ENCODE measurements around the gene KLF16. TPM values are rescaled to one million over a fixed set of nuclear protein-coding genes. Genes with fewer than 3 reads are reported as not detected.

KLF16 gene
- total and polyA plus RNA-seq, 9 of the 15 experiments (the other 6 are each of a cell fraction or from before 2014, with no cell fraction given), result 0.04 to 60.4 (median 6.8) TPM

DNA sequence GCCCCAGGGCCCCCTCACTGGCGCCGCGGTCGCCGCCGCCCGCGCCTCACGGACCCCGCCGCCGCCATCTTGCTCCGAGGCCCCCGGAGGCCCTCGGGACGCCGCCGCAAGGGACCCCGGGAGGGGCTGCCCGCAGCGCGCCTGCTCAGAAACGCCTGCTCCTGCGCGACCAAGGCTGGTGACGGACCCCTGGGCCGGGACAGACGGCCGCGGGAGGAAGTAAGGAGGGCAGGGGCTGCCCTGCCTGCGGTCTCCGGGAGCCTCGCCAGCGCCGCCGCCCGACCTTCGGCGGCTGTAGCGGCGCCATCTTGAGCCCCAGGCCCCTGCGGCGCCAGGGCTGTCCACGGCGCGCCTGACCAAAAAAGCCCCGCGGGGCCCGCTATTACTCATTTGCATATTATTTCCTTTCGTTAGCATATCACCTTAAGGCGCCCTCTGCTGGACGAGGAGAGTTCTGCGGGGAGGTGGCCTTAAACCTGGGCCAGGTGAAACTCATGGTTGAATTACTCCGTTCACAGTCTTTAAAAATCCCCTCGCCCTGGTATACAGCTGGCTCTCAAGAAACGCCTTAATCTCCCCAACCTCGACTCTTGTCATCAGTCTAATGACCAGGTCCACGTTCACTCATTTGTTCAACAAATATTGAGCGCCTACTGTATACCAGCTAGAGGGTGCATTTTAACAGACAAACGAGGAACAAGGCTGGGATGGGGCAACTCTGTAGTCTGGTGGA, 14.8 kb downstream of the KLF16 start, which contains the start of gene REXO1 (continued):
- TF ChIP-seq, protein P1, sequence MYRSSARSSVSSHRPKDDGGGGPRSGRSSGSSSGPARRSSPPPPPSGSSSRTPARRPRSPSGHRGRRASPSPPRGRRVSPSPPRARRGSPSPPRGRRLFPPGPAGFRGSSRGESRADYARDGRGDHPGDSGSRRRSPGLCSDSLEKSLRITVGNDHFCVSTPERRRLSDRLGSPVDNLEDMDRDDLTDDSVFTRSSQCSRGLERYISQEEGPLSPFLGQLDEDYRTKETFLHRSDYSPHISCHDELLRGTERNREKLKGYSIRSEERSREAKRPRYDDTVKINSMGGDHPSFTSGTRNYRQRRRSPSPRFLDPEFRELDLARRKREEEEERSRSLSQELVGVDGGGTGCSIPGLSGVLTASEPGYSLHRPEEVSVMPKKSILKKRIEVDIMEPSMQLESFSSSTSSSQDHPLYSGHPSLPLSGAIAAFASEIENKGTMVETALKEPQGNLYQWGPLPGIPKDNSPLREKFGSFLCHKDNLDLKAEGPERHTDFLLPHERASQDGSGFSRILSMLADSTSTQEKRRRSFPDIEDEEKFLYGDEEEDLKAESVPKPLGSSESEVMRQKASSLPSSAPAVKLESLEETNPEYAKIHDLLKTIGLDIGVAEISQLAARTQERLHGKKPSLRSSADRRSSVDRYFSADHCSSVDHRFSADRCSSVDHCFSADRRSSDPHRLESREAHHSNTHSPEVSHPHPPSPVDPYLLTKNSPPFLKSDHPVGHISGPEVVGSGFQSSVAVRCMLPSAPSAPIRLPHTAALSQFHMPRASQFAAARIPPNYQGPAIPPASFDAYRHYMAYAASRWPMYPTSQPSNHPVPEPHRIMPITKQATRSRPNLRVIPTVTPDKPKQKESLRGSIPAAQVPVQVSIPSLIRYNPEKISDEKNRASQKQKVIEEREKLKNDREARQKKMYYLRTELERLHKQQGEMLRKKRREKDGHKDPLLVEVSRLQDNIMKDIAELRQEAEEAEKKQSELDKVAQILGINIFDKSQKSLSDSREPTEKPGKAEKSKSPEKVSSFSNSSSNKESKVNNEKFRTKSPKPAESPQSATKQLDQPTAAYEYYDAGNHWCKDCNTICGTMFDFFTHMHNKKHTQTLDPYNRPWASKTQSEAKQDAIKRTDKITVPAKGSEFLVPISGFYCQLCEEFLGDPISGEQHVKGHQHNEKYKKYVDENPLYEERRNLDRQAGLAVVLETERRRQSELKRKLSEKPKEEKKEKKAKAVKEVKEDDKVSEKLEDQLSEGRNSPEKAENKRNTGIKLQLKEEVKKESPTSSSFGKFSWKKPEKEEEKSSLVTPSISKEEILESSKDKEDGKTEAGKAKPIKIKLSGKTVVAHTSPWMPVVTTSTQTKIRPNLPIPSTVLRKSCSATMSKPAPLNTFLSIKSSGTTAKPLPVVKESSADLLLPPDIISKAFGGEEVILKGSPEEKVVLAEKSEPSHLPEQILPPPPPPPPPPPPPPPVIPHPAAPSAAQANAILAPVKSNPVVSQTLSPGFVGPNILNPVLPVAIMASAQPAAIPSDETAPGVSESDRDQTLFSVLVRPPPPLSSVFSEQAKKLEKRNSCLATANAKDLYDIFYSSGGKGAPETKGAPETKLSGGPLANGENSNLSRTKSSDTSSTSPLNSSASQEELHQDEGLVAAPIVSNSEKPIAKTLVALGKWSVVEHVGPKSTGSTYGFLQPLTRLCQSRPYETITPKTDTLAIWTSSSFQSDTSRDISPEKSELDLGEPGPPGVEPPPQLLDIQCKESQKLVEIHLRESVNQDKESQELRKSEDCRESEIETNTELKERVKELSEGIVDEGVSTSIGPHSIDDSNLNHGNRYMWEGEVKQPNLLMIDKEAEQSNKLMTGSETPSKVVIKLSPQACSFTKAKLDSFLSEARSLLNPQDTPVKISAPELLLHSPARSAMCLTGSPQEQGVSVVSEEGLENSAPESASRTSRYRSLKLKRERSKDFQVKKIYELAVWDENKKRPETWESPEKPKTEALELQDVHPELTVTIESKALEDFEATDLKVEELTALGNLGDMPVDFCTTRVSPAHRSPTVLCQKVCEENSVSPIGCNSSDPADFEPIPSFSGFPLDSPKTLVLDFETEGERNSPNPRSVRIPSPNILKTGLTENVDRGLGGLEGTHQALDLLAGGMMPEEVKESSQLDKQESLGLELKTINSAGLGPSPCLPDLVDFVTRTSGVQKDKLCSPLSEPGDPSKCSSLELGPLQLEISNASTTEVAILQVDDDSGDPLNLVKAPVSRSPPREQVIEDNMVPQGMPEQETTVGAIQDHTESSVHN (IDR thresholded peaks at IDR 0.05; ENCODE audit: borderline replicate concordance in 1 of 2, low read depth in 1 of 2), result no peak
- TF ChIP-seq RFX5 (IDR thresholded peaks at IDR 0.05; ENCODE audit: low read depth, low read length) (no peak), ZNF347 (CRISPR knock-in tag; IDR thresholded peaks at IDR 0.05; ENCODE audit: low read depth) (no peak), FOXA3 (CRISPR knock-in tag; conservative IDR thresholded peaks at IDR 0.05 in 1 of 2, IDR thresholded peaks at IDR 0.05 in 1 of 2) (no peak), ZNF224 (CRISPR knock-in tag; IDR thresholded peaks at IDR 0.05) (no peak), PML (IDR thresholded peaks at IDR 0.05; ENCODE audit: low read length) (no peak; the same call in 1 of the 2 replicates), ASH1L (IDR thresholded peaks at IDR 0.05; ENCODE audit: borderline replicate concordance, low read depth, partially characterized antibody) (no peak), SNRNP70 (optimal IDR thresholded peaks at IDR 0.05; ENCODE audit: low read depth, low read length) (no peak), ZNF197 (CRISPR knock-in tag; IDR thresholded peaks at IDR 0.05; ENCODE audit: low read depth) (no peak), ZNF133 (CRISPR knock-in tag; IDR thresholded peaks at IDR 0.05) (no peak), RBM15 (IDR thresholded peaks at IDR 0.05; ENCODE audit: insufficient read depth, low read length) (no peak), ZKSCAN3 (CRISPR knock-in tag; IDR thresholded peaks at IDR 0.05) (no peak), PHB (CRISPR knock-in tag; IDR thresholded peaks at IDR 0.05) (no peak; the same call in 1 of the 2 replicates), ZNF644 (tag; IDR thresholded peaks at IDR 0.05; ENCODE audit: low read depth) (peak; percentile 41; the same call in 1 of the 2 replicates), TOE1 (IDR thresholded peaks at IDR 0.05; ENCODE audit: borderline replicate concordance) (peak; percentile 71; the same call in 1 of the 2 replicates), TOE1 (CRISPR knock-in tag; IDR thresholded peaks at IDR 0.05; ENCODE audit: borderline replicate concordance, low read depth) (no peak), ZSCAN29 (IDR thresholded peaks at IDR 0.05) (no peak), DACH1 (IDR thresholded peaks at IDR 0.05; ENCODE audit: partially characterized antibody) (peak; percentile 92)
- TF ChIP-seq, protein P2, sequence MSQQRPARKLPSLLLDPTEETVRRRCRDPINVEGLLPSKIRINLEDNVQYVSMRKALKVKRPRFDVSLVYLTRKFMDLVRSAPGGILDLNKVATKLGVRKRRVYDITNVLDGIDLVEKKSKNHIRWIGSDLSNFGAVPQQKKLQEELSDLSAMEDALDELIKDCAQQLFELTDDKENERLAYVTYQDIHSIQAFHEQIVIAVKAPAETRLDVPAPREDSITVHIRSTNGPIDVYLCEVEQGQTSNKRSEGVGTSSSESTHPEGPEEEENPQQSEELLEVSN (IDR thresholded peaks at IDR 0.05; ENCODE audit: borderline replicate concordance in 1 of 2, extremely low read depth in 1 of 2, insufficient read depth in 1 of 2, insufficient read length in 1 of 2, low read depth in 1 of 2, low read length in 1 of 2, poor library complexity in 1 of 2, severe bottlenecking in 1 of 2), result no peak
